ENCODE measurements around the gene PUM2. TPM values are rescaled to one million over a fixed set of nuclear protein-coding genes. Genes with fewer than 3 reads are reported as not detected.
A peak's percentile ranks its signal among the peaks of the same experiment; 100 is the strongest.

Gene PUM2
- total RNA-seq, 1 experiment from 2014 or later, result 96.8 TPM

DNA sequence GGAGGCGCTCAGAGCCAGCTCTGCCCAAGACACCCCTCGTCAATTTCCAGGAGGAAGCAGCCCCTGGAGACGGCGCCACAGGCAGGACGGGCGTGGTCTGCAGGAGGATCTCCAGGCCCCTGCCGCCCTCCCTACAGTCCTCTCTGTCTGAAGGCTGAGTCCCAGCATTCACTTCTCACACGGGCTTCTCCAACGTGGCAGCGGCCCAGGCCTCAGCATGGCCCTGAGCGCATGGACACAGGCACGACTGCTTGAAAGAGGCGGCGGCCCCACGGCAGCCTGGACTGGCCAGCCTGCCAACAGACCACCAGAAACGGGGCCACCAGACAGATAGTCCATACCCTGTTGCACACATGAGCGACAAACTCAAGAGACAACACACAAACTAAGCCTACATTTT, 149.0 kb downstream of the PUM2 start:
- no peaks in the 10 kb centered on the region for H3K9me3 Mint-ChIP-seq (ENCODE audit: low read depth, unreplicated experiment)
- CTCF ChIA-PET, result no interaction called here
- peaks cover 37% of the 10 kb centered on the region for H3K4me1 Mint-ChIP-seq (ENCODE audit: low read depth, unreplicated experiment)
- peaks cover 32% of the 10 kb centered on the region for H3K36me3 Mint-ChIP-seq (ENCODE audit: insufficient read depth, unreplicated experiment)
- intact Hi-C loops (cut with micrococcal nuclease; ENCODE audit: unreplicated experiment), result no loop called here
- TF ChIP-seq, protein P1, sequence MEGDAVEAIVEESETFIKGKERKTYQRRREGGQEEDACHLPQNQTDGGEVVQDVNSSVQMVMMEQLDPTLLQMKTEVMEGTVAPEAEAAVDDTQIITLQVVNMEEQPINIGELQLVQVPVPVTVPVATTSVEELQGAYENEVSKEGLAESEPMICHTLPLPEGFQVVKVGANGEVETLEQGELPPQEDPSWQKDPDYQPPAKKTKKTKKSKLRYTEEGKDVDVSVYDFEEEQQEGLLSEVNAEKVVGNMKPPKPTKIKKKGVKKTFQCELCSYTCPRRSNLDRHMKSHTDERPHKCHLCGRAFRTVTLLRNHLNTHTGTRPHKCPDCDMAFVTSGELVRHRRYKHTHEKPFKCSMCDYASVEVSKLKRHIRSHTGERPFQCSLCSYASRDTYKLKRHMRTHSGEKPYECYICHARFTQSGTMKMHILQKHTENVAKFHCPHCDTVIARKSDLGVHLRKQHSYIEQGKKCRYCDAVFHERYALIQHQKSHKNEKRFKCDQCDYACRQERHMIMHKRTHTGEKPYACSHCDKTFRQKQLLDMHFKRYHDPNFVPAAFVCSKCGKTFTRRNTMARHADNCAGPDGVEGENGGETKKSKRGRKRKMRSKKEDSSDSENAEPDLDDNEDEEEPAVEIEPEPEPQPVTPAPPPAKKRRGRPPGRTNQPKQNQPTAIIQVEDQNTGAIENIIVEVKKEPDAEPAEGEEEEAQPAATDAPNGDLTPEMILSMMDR (IDR thresholded peaks at IDR 0.05; ENCODE audit: unreplicated experiment), result no peak
- BruUV-seq (replicated peaks), result TSS peak; percentile 77
- H3K27ac Mint-ChIP-seq (ENCODE audit: unreplicated experiment), result no peak overlapping the region
- H3K4me3 Mint-ChIP-seq (ENCODE audit: low read depth, unreplicated experiment), result no peak overlapping the region
- H3K27me3 Mint-ChIP-seq (ENCODE audit: unreplicated experiment), result no peaks in the 10 kb centered on the region
- DNase-seq, result no peak

DNA sequence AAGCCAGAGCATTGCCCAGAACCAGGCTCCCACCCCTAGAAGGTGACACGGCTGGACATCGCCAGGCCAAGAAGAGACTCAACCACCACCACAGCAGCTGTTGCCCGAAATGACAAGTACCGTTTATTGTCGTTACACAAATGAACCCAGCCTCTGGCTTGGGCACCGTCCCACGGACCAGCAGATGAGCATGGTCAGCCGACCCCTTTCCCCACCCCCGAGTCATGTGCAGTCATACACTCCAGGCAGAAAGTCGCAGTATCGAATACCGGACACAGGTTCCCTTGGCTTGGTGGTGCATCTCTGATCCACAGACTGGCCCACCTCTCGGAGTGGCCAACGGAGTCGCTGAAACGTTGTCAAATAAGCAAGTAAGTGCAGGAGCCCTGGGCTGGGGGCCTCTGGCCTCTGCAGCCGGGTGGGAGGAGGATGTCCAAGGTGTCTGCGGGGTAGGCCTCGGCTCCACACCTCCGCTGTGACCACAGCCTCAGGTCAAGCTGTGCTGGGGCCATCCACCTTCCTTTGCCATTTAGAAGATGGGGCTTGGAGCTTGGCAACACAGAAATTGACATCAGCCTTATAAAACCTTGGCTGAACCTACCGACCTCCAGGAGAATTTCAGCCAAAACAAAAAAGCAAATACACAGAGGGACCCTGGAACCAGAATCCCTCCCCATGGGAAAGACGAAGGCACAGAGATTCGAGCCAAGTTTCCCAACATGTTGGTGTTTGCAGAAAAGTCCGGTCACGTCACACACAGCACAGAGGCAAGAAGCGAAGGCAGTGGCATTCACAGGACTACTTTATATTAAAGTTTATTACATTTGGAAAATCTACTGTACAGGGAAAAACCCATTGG, 149.7 kb downstream of the PUM2 start:
- H3K4me3 Mint-ChIP-seq (ENCODE audit: low read depth, unreplicated experiment), result no peak overlapping the region
- peaks cover 38% of the 10 kb centered on the region for H3K36me3 Mint-ChIP-seq (ENCODE audit: insufficient read depth, unreplicated experiment)
- H3K27ac Mint-ChIP-seq (ENCODE audit: unreplicated experiment), result no peak overlapping the region
- no peak for DNase-seq
- intact Hi-C loops (cut with micrococcal nuclease; ENCODE audit: unreplicated experiment), result no loop called here
- no peaks in the 10 kb centered on the region for H3K27me3 Mint-ChIP-seq (ENCODE audit: unreplicated experiment)
- TF ChIP-seq, protein P1 (IDR thresholded peaks at IDR 0.05; ENCODE audit: unreplicated experiment), result no peak
- no TSS peak for BruUV-seq (replicated peaks)
- H3K4me1 Mint-ChIP-seq (ENCODE audit: low read depth, unreplicated experiment), result peaks cover 37% of the 10 kb centered on the region
- no peaks in the 10 kb centered on the region for H3K9me3 Mint-ChIP-seq (ENCODE audit: low read depth, unreplicated experiment)
- CTCF ChIA-PET, result no interaction called here

DNA sequence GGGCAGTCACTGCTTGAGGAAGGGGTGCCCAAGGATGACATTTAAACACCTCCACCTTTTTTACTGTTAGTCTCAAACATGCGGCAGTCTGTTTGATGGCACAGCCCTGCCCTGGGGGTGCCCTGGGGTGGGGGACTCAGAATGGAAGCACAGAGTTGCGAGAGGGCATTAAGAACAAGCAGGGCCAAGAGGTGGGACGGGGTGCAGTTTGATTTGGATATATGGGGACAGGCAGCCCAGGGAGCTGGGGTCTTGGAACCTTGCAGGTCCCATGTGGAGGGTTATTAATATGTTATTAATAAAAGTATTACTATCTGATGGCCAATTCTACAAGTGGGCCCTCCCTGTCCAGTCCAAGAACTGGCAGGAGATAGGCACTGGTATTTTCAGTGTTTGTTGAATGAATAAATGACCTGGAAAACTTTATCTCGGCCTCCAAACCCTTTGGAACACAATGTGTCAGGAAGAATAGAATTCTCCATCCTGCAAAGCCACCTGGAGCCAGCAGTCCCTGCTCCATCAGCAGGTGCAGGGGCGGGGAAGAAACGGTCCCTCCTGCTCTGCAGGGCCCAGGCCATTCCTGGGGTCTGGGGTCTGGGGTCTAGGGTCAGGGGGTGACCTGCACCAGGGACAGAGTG, 150.9 kb downstream of the PUM2 start:
- intact Hi-C loops (cut with micrococcal nuclease; ENCODE audit: unreplicated experiment), result no loop called here
- no peaks in the 10 kb centered on the region for H3K27me3 Mint-ChIP-seq (ENCODE audit: unreplicated experiment)
- no peak overlapping the region for H3K27ac Mint-ChIP-seq (ENCODE audit: unreplicated experiment)
- BruUV-seq (replicated peaks), result no TSS peak
- H3K4me1 Mint-ChIP-seq (ENCODE audit: low read depth, unreplicated experiment), result peaks cover 43% of the 10 kb centered on the region
- no peak overlapping the region for H3K4me3 Mint-ChIP-seq (ENCODE audit: low read depth, unreplicated experiment)
- CTCF ChIA-PET, result interaction anchor here (0.5 kb wide), 1 partner anchor 11 kb away, joined by 3 read pairs; no protein-coding TSS in a partner anchor
- DNase-seq, result no peak
- TF ChIP-seq, protein P1 (IDR thresholded peaks at IDR 0.05; ENCODE audit: unreplicated experiment), result no peak
- no peaks in the 10 kb centered on the region for H3K9me3 Mint-ChIP-seq (ENCODE audit: low read depth, unreplicated experiment)
- H3K36me3 Mint-ChIP-seq (ENCODE audit: insufficient read depth, unreplicated experiment), result peaks cover 37% of the 10 kb centered on the region

DNA sequence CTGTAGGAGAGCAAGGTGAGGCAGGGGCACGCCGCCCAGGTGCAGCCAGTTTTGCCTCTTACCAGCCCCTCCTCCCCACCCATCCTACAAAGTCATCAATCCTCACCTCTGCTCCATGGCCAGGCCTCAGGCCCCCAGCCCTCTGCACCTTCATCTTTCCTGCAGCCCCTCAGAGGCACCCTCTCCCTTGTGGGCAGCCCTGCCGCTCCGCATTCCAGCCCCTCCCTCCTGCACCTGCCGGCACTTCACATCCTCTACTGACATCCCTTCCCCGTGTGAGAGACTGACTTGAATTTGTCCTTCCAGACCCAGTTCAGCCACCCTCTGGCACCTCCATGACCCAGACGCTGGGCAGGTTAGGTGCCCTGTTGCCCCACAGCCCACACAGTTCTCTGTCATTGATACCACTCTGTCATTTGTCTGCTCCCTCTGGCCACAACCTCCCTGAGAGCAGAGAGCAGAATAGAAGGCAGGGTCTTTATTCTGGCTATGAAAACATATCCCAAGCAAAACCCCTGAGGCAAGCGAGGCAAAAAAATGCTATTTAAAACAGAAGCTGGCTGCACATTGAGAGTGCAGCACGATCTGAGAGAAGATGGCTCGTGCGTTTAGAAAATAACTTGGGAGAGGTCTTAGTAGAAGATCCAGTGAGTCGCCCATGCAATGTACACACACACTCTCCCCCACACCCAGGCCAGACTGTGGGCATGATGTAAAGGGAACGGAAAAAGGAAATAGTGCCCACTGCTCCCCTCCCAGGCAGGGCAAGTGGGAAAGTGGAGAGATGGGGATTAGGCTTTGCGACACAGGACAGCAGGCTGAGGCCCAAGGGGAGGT, 151.6 kb downstream of the PUM2 start:
- Mint-ChIP-seq H3K4me1 (ENCODE audit: low read depth, unreplicated experiment) (peaks cover 43% of the 10 kb centered on the region), H3K4me3 (ENCODE audit: low read depth, unreplicated experiment) (no peak overlapping the region), H3K9me3 (ENCODE audit: low read depth, unreplicated experiment) (no peaks in the 10 kb centered on the region), H3K27ac (ENCODE audit: unreplicated experiment) (no peak overlapping the region), H3K36me3 (ENCODE audit: insufficient read depth, unreplicated experiment) (peaks cover 33% of the 10 kb centered on the region), H3K27me3 (ENCODE audit: unreplicated experiment) (no peaks in the 10 kb centered on the region)
- TF ChIP-seq, protein P1 (IDR thresholded peaks at IDR 0.05; ENCODE audit: unreplicated experiment), result no peak
- CTCF ChIA-PET, result no interaction called here
- DNase-seq, result no peak
- intact Hi-C loops (cut with micrococcal nuclease; ENCODE audit: unreplicated experiment), result no loop called here
- BruUV-seq (replicated peaks), result no TSS peak
